ENCODE results near the gene NAV2. TPM values are rescaled to one million over a fixed set of nuclear protein-coding genes. Genes with fewer than 3 reads are reported as not detected.

The NAV2 gene
- total RNA-seq, 1 experiment from 2014 or later, result 23.3 TPM

DNA sequence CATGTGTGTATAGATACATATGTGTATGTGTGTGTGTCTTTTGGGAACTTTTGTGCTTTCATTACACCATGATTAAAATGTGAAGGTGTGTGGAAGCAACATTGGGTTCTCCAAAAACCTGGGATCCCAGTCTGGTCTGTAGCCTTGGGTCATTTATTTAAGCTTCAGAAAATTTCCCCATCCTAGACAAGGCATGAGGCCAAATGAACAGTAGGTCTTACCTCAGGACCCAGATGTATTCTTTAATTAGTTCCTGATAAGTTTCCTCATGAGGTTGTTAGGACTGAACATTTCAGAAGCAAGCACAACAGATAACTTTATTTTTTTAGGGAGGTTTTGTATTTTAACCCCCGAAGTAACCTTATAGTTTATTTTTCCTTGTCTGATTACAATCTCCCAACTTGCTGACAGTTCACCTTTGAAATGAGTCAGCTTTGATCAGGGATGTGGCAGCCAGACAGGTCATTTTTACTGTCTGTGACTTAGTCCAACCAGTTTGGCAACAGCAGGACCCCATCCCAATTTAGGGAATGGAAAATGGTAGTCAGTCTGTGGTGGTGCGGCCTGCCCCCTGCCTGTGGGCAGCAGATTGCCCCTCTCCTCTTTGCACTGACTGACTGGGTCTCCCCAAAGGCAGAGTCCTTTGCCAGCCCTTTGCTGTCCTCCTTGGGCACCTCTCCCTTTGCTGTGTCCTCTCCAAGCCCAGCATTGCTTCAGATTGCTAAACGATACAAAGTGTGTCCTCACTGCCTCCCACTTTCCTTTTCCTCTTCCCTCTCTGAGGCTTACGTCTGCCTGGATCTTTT is 88.3 kb downstream of the NAV2 start:
- H3F3A ChIP-seq (ENCODE audit: insufficient read depth, low read depth), result peaks cover 36% of the 10 kb centered on the region
- no peak overlapping the region for H3K4me3 ChIP-seq
- H3K4me1 ChIP-seq (replicated peaks; ENCODE audit: insufficient read depth), result peaks cover 58% of the 10 kb centered on the region
- intact Hi-C loops (cut with micrococcal nuclease; ENCODE audit: unreplicated experiment), result loop anchor here (1.0 to 10.0 kb wide), 4 partner anchors 24 to 726 kb away; no protein-coding TSS in a partner anchor
- peaks cover 32% of the 10 kb centered on the region for H3K79me2 ChIP-seq (ENCODE audit: low read depth)
- no TSS peak for BruUV-seq (replicated peaks)
- H3K9me2 ChIP-seq (ENCODE audit: insufficient read depth), result no peaks in the 10 kb centered on the region
- H3K27me3 ChIP-seq (ENCODE audit: insufficient read depth, low read depth), result no peaks in the 10 kb centered on the region
- peak overlapping the region; percentile 43 for H3K27ac ChIP-seq
- TF ChIP-seq, protein P1, sequence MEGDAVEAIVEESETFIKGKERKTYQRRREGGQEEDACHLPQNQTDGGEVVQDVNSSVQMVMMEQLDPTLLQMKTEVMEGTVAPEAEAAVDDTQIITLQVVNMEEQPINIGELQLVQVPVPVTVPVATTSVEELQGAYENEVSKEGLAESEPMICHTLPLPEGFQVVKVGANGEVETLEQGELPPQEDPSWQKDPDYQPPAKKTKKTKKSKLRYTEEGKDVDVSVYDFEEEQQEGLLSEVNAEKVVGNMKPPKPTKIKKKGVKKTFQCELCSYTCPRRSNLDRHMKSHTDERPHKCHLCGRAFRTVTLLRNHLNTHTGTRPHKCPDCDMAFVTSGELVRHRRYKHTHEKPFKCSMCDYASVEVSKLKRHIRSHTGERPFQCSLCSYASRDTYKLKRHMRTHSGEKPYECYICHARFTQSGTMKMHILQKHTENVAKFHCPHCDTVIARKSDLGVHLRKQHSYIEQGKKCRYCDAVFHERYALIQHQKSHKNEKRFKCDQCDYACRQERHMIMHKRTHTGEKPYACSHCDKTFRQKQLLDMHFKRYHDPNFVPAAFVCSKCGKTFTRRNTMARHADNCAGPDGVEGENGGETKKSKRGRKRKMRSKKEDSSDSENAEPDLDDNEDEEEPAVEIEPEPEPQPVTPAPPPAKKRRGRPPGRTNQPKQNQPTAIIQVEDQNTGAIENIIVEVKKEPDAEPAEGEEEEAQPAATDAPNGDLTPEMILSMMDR (conservative IDR thresholded peaks at IDR 0.05), result peak; percentile 31; the same call in 1 of the 2 replicates
- TF ChIP-seq EZH2 (IDR thresholded peaks at IDR 0.05; ENCODE audit: low read depth), result no peak
- H2AFZ ChIP-seq, result no peak overlapping the region
- H3K4me2 ChIP-seq, result peak overlapping the region; percentile 55
- CTCF ChIA-PET, result interaction anchor here (0.6 to 1.9 kb wide), 3 partner anchors 36 to 122 kb away, joined by 5 to 8 read pairs (median 7); no protein-coding TSS in a partner anchor
- no peaks in the 10 kb centered on the region for H3K36me3 ChIP-seq (ENCODE audit: low read depth)
- H3K9me3 ChIP-seq (ENCODE audit: insufficient read depth, low read depth), result no peaks in the 10 kb centered on the region
- POLR2A ChIA-PET (ENCODE audit: unreplicated experiment), result interaction anchor here (0.6 to 0.7 kb wide), 3 partner anchors 23 to 238 kb away, joined by 3 to 16 read pairs (median 4); no protein-coding TSS in a partner anchor
- peak; percentile 31 to 80 for DNase-seq
- H4K20me1 ChIP-seq (ENCODE audit: insufficient read depth), result peaks cover 5% of the 10 kb centered on the region; the same call in 1 of the 2 replicates

GRCh38 chr11:19802773-19803293 is 90.2 kb downstream of the NAV2 start:
- Histone ChIP-seq H3K4me2 (peak overlapping the region; percentile 46), H3K4me1 (replicated peaks; ENCODE audit: insufficient read depth) (peaks cover 58% of the 10 kb centered on the region), H3K9me2 (ENCODE audit: insufficient read depth) (no peaks in the 10 kb centered on the region), H3K27me3 (ENCODE audit: insufficient read depth, low read depth) (no peaks in the 10 kb centered on the region), H4K20me1 (ENCODE audit: insufficient read depth) (peaks cover 5% of the 10 kb centered on the region; the same call in 1 of the 2 replicates), H3K9me3 (ENCODE audit: insufficient read depth, low read depth) (no peaks in the 10 kb centered on the region), H3K4me3 (no peak overlapping the region), H2AFZ (no peak overlapping the region), H3F3A (ENCODE audit: insufficient read depth, low read depth) (peaks cover 36% of the 10 kb centered on the region), H3K27ac (peak overlapping the region; percentile 30; the same call in 1 of the 2 replicates), H3K79me2 (ENCODE audit: low read depth) (peaks cover 31% of the 10 kb centered on the region), H3K36me3 (ENCODE audit: low read depth) (no peaks in the 10 kb centered on the region)
- TF ChIP-seq, protein P1 (conservative IDR thresholded peaks at IDR 0.05), result no peak
- TF ChIP-seq EZH2 (IDR thresholded peaks at IDR 0.05; ENCODE audit: low read depth), result no peak
- BruUV-seq (replicated peaks), result no TSS peak
- intact Hi-C loops (cut with micrococcal nuclease; ENCODE audit: unreplicated experiment), result loop anchor here (1.0 to 10.0 kb wide), 3 partner anchors 50 to 728 kb away; no protein-coding TSS in a partner anchor
- POLR2A ChIA-PET (ENCODE audit: unreplicated experiment), result no interaction called here
- DNase-seq, result no peak
- CTCF ChIA-PET, result no interaction called here

DNA sequence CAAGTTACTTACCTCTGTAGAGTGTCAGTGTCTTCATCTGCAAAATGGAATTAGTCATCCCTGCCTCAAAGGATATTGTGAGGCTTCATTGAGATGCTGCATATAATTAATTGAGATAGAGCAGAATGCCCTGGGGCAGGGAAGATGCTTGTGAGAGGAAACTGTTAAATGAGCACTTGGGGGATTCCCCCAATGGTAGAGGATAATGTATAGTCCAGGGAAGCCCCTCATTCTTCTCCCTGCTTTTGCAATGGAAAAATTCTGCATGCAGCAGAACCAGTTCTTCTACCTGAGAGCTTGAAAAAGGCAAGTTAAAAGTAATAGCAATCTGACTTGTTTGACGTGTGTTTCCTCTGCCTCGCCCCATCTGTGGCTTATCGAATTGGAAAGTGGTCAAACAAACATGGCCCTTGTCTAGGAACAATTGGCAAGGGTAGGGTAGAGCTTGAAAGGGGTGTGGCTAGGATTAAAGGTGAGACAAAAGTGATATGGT is 90.9 kb downstream of the NAV2 start:
- Histone ChIP-seq H2AFZ (no peak overlapping the region), H3K27ac (peak overlapping the region; percentile 30), H3K9me2 (ENCODE audit: insufficient read depth) (no peaks in the 10 kb centered on the region), H3K79me2 (ENCODE audit: low read depth) (peaks cover 31% of the 10 kb centered on the region), H3F3A (ENCODE audit: insufficient read depth, low read depth) (peaks cover 36% of the 10 kb centered on the region), H3K9me3 (ENCODE audit: insufficient read depth, low read depth) (no peaks in the 10 kb centered on the region), H4K20me1 (ENCODE audit: insufficient read depth) (peaks cover 5% of the 10 kb centered on the region; the same call in 1 of the 2 replicates), H3K4me1 (replicated peaks; ENCODE audit: insufficient read depth) (peaks cover 58% of the 10 kb centered on the region), H3K36me3 (ENCODE audit: low read depth) (no peaks in the 10 kb centered on the region), H3K4me2 (peak overlapping the region; percentile 46), H3K27me3 (ENCODE audit: insufficient read depth, low read depth) (no peaks in the 10 kb centered on the region), H3K4me3 (no peak overlapping the region)
- peak; percentile 50 to 84 for DNase-seq
- ChIA-PET CTCF (no interaction called here), POLR2A (ENCODE audit: unreplicated experiment) (interaction anchor here (0.5 to 0.7 kb wide), 3 partner anchors 17 to 253 kb away, joined by 3 to 7 read pairs (median 4); no protein-coding TSS in a partner anchor)
- BruUV-seq (replicated peaks), result no TSS peak
- intact Hi-C loops (cut with micrococcal nuclease; ENCODE audit: unreplicated experiment), result loop anchor here (1.0 to 10.0 kb wide), 3 partner anchors 50 to 729 kb away; no protein-coding TSS in a partner anchor
- no peak for TF ChIP-seq EZH2 (IDR thresholded peaks at IDR 0.05; ENCODE audit: low read depth)
- TF ChIP-seq, protein P1 (conservative IDR thresholded peaks at IDR 0.05), result no peak

Data from PC-9 (cell line).